Testis (tissue), 2 donors: ENCODE data around the gene FAF1.
"Not testable (repeated sequence)": the region's sequence is repeated elsewhere in the genome, so short reads cannot be mapped to it uniquely, and the experiment has no call there.

Experiments used
- POLR2A ChIP-seq: fragments of 450-650 bp; IDR thresholded peaks from one replicate; pipeline ENCODE4 v1.6.1; 2017; ENCODE audit warnings: antibody characterized with exemption, mild to moderate bottlenecking, moderate library complexity
- TF ChIP-seq, protein P1 (sequence below), 3 experiments: fragments of 450-650 bp in 2 of 3; fragments of 200-600 bp in 1 of 3; sonication (generic) in 1 of 3; IDR thresholded peaks; one replicate each; pipeline ENCODE4 v1.5.1; 2016 to 2019; ENCODE audit warnings: antibody characterized with exemption in 3 of 3, mild to moderate bottlenecking in 2 of 3, moderate library complexity in 1 of 3

DNA sequence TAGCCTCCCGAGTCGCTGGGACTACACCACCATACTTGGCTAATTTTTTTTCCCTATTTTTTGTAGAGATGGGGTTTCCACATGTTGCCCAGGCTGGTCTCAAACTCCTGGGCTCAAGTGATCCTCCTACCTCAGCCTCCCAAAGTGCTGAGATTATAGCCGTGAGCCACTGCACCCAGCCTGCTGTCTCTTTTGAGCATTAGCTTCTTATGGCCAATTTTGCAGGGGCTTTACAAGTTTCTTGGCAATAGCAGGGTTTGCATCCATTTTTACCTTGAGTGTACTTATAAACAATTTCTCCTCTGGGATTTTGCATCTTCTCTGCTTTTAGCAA is 432.1 kb downstream of the FAF1 start:
- TF ChIP-seq, protein P1, sequence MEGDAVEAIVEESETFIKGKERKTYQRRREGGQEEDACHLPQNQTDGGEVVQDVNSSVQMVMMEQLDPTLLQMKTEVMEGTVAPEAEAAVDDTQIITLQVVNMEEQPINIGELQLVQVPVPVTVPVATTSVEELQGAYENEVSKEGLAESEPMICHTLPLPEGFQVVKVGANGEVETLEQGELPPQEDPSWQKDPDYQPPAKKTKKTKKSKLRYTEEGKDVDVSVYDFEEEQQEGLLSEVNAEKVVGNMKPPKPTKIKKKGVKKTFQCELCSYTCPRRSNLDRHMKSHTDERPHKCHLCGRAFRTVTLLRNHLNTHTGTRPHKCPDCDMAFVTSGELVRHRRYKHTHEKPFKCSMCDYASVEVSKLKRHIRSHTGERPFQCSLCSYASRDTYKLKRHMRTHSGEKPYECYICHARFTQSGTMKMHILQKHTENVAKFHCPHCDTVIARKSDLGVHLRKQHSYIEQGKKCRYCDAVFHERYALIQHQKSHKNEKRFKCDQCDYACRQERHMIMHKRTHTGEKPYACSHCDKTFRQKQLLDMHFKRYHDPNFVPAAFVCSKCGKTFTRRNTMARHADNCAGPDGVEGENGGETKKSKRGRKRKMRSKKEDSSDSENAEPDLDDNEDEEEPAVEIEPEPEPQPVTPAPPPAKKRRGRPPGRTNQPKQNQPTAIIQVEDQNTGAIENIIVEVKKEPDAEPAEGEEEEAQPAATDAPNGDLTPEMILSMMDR (IDR thresholded peaks at IDR 0.05): not testable (repeated sequence)
- not testable (repeated sequence) for TF ChIP-seq POLR2A
